Neuronal stem cell (in vitro differentiated cells): ENCODE measurements around the gene BRD3OS.

Source experiments
- DNase-seq: peaks from one replicate; pipeline ENCODE4 v3.0.0-alpha.2; 2013; ENCODE audit warnings: low spot score
- H2AFZ ChIP-seq: one replicate; pipeline ENCODE4 v1.6.1; 2013; ENCODE audit warnings: mild to moderate bottlenecking, low read length, inconsistent platforms
- H2AK5ac ChIP-seq: 2 replicates; pipeline ENCODE4 v1.6.1; 2013; ENCODE audit warnings: low read depth, mild to moderate bottlenecking, inconsistent platforms, low read length, moderate library complexity, mixed read lengths
- H2BK120ac ChIP-seq: 2 replicates; pipeline ENCODE4 v1.6.1; 2013; ENCODE audit warnings: low read depth, mild to moderate bottlenecking, inconsistent platforms, low read length, moderate library complexity, mixed read lengths
- H2BK12ac ChIP-seq: one replicate; pipeline ENCODE4 v1.6.1; 2013; ENCODE audit warnings: low read length, inconsistent platforms
- H2BK15ac ChIP-seq: 2 replicates; pipeline ENCODE4 v1.6.1; 2013; ENCODE audit warnings: mild to moderate bottlenecking, low read length, inconsistent platforms, mixed read lengths
- H2BK5ac ChIP-seq: one replicate; pipeline ENCODE4 v1.6.1; 2013; ENCODE audit warnings: inconsistent platforms, mild to moderate bottlenecking, low read length, moderate library complexity
- H3K14ac ChIP-seq: one replicate; pipeline ENCODE4 v1.6.1; 2013; ENCODE audit warnings: low read length, inconsistent platforms
- H3K18ac ChIP-seq: 2 replicates; pipeline ENCODE4 v1.6.1; 2013; ENCODE audit warnings: low read length, inconsistent platforms
- H3K23ac ChIP-seq: 2 replicates; pipeline ENCODE4 v1.6.1; 2013; ENCODE audit warnings: low read depth, mild to moderate bottlenecking, mixed read lengths, low read length, inconsistent platforms; ENCODE audit not compliant: poor library complexity
- H3K27ac ChIP-seq: replicated peaks from 3 replicates; pipeline ENCODE4 v1.5.1; 2013; ENCODE audit warnings: low read length, inconsistent platforms
- H3K27me3 ChIP-seq, 3 experiments: 2 replicates each; pipeline ENCODE4 v1.6.1; 2013; ENCODE audit warnings: low read length in 3 of 3, mild to moderate bottlenecking in 2 of 3, inconsistent platforms in 1 of 3, low read depth in 1 of 3, mixed read lengths in 1 of 3, moderate library complexity in 1 of 3; ENCODE audit not compliant: control insufficient read depth in 3 of 3, insufficient read depth in 3 of 3
- H3K36me3 ChIP-seq, 2 donors: replicated peaks in 1 of 2; 2 replicates each; pipeline ENCODE4 v1.6.1; 2013; ENCODE audit warnings: low read length in 2 of 2; ENCODE audit not compliant: control insufficient read depth in 2 of 2, insufficient read depth in 2 of 2
- H3K4ac ChIP-seq: 2 replicates; pipeline ENCODE4 v1.6.1; 2013; ENCODE audit warnings: inconsistent platforms, mild to moderate bottlenecking, low read length, moderate library complexity
- H3K4me1 ChIP-seq, 2 donors: 1 replicate in 1 of 2; 2 replicates in 1 of 2; pipeline ENCODE4 v1.6.1; 2013; ENCODE audit warnings: low read length in 2 of 2, low read depth in 1 of 2; ENCODE audit not compliant: control insufficient read depth in 2 of 2, insufficient read depth in 1 of 2
- H3K4me2 ChIP-seq: one replicate; pipeline ENCODE4 v1.6.1; 2013; ENCODE audit warnings: mild to moderate bottlenecking, low read length, inconsistent platforms; ENCODE audit not compliant: insufficient read depth, poor library complexity, severe bottlenecking
- H3K4me3 ChIP-seq, 2 donors: 2 replicates each; pipeline ENCODE4 v1.5.1; 2013; ENCODE audit warnings: low read length in 2 of 2, mild to moderate bottlenecking in 2 of 2, inconsistent platforms in 1 of 2, moderate library complexity in 1 of 2
- H3K79me1 ChIP-seq: one replicate; pipeline ENCODE4 v1.6.1; 2013; ENCODE audit warnings: low read depth, mild to moderate bottlenecking, inconsistent platforms, low read length, moderate library complexity
- H3K9ac ChIP-seq: one replicate; pipeline ENCODE4 v1.6.1; 2013; ENCODE audit warnings: mild to moderate bottlenecking, low read depth, low read length, inconsistent platforms; ENCODE audit not compliant: poor library complexity
- H3K9me3 ChIP-seq, 2 donors: replicated peaks in 1 of 2; 2 replicates each; pipeline versions ENCODE3 to v1.6.1; 2013; ENCODE audit warnings: low read length in 2 of 2, mild to moderate bottlenecking in 2 of 2, inconsistent platforms in 1 of 2, low read depth in 1 of 2, mixed read lengths in 1 of 2, moderate library complexity in 1 of 2; ENCODE audit not compliant: control insufficient read depth in 2 of 2, insufficient read depth in 1 of 2
- H4K8ac ChIP-seq: one replicate; pipeline ENCODE4 v1.6.1; 2013; ENCODE audit warnings: low read depth, mild to moderate bottlenecking, inconsistent platforms, low read length, moderate library complexity
- H4K91ac ChIP-seq: one replicate; pipeline ENCODE4 v1.6.1; 2013; ENCODE audit warnings: low read length, low read depth, mild to moderate bottlenecking, inconsistent platforms; ENCODE audit not compliant: poor library complexity
- WGBS, 2 donors: extraction: QIAGEN DNeasy Blood & Tissue Kit; methylation state at CpG; one replicate each; pipeline ENCODE4 v1.1.7; 2013; ENCODE audit warnings: missing lambda C conversion rate in 2 of 2, mixed read lengths in 1 of 2; ENCODE audit not compliant: insufficient read length in 2 of 2, insufficient replicate concordance in 1 of 2; ENCODE audit errors: extremely low coverage in 2 of 2; 5-methylcytosine and 5-hydroxymethylcytosine counted together

The BRD3OS gene

DNA sequence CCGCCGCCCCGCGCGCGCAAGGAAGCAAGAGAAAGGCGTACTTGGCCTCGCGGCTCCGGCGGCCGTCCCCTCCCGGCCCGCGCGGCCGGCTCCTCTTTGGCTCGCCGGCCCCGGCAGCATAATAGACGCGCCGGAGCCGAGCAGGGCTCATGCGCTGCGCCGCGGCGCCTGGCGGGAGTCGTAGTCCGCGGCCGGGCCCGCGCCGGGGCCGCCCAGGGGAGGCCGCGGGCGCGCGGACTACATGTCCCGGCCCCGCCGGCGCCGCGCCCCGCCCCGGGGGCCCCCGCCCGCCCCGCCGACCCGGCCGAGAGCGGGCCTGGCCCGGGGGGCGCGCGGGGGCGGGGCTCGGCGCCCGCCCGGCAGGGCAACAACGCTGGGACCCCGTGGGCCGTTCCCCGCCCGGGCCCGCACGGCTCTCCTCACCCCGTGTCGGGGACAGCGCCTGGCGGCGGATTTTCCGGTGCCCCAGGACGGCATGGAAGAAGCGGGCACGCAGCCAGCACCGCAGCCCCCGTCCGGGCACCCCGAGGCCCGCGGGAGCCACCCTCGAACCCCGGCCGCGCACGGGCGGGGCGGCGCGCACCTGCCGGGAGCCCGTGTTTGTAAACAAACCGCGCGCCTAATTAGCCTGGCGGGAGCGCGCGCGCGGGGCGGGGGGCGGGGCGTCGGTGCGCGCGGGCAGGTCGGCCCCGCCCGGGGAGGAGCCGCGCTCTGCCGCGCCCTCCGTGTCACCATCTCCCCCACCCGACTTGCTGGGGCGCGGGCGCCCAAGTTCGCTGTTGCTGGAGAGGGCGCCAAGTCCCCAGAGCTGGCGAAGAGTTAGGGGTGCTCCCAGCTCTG is 42.8 kb downstream of the BRD3OS start, which contains the start of gene BRD3:
TSS of gene BRD3 (minus strand) at position 123 of the 840 bp plus-strand sequence. CDS start 14,549 bp downstream, outside the sequence.
- Histone ChIP-seq H2AK5ac (peak within 1 kb of the TSS; percentile 94), H2AFZ (peak within 1 kb of the TSS; percentile 98), H3K9ac (peak within 1 kb of the TSS; percentile 92), H3K14ac (peak within 1 kb of the TSS; percentile 39), H3K27me3 (peaks cover 0 to 22% (median 14%) of the 10 kb centered on the region in 3 experiments), H3K18ac (peak within 1 kb of the TSS; percentile 95), H3K4me1 (peaks cover 3 to 8% of the 10 kb centered on the region in 2 donors), H2BK15ac (peak within 1 kb of the TSS; percentile 50), H3K79me1 (peaks cover 16% of the 10 kb centered on the region), H3K23ac (peak within 1 kb of the TSS; percentile 90), H3K9me3 (peaks cover 5 to 6% of the 10 kb centered on the region in 2 donors), H3K27ac (peak within 1 kb of the TSS; percentile 89), H2BK12ac (peak within 1 kb of the TSS; percentile 68), H4K91ac (no peak within 1 kb of the TSS), H3K4ac (peak within 1 kb of the TSS; percentile 59), H2BK5ac (peak within 1 kb of the TSS; percentile 54), H3K4me2 (peak within 1 kb of the TSS; percentile 72), H4K8ac (no peak within 1 kb of the TSS), H3K4me3 (peak within 1 kb of the TSS; percentile 94 to 96), H2BK120ac (peak within 1 kb of the TSS; percentile 67), H3K36me3 (peaks cover 5 to 19% of the 10 kb centered on the region in 2 donors)
- WGBS, 2 donors: no CpG with 5 or more reads among the region's 131 CpGs
- peak; percentile 89 for DNase-seq

- Histone ChIP-seq H3K9ac (no peak overlapping the region), H2BK15ac (no peak overlapping the region), H3K4me1 (peaks cover 3 to 7% of the 10 kb centered on the region in 2 donors), H2AK5ac (no peak overlapping the region), H3K79me1 (peaks cover 9% of the 10 kb centered on the region), H3K4ac (no peak overlapping the region), H2AFZ (peak overlapping the region; percentile 98), H4K8ac (no peak overlapping the region), H2BK5ac (peak overlapping the region; percentile 54), H2BK120ac (no peak overlapping the region), H3K27ac (no peak overlapping the region), H3K4me2 (peak overlapping the region; percentile 72), H4K91ac (no peak overlapping the region), H3K23ac (no peak overlapping the region), H3K36me3 (peaks cover 0 to 11% of the 10 kb centered on the region in 2 donors), H3K4me3 (peak overlapping the region; percentile 74 to 84), H2BK12ac (no peak overlapping the region), H3K18ac (peak overlapping the region; percentile 23), H3K9me3 (peaks cover 6% of the 10 kb centered on the region in 2 donors), H3K14ac (no peak overlapping the region), H3K27me3 (peaks cover 0 to 25% (median 14%) of the 10 kb centered on the region in 3 experiments)
- no CpG with 5 or more reads among the region's 31 CpGs for WGBS, 2 donors
- DNase-seq: no peak
Measured at GRCh38 chr9:134068744-134069479, 43.6 kb downstream of the BRD3OS start.

- no peak overlapping the region for H2AFZ ChIP-seq
- peak overlapping the region; percentile 61 for H3K23ac ChIP-seq
- peaks cover 0 to 6% of the 10 kb centered on the region in 2 donors for H3K36me3 ChIP-seq
- peaks cover 7% of the 10 kb centered on the region for H3K79me1 ChIP-seq
- H2BK120ac ChIP-seq: no peak overlapping the region
- H2BK12ac ChIP-seq: peak overlapping the region; percentile 12
- H3K4me3 ChIP-seq: peak overlapping the region in 1 of 2 donors; percentile 8
- no peak overlapping the region for H3K27ac ChIP-seq
- H3K4me2 ChIP-seq: no peak overlapping the region
- H4K8ac ChIP-seq: no peak overlapping the region
- H3K4ac ChIP-seq: no peak overlapping the region
- H3K14ac ChIP-seq: peak overlapping the region; percentile 5
- H3K27me3 ChIP-seq: peaks cover 0 to 25% (median 14%) of the 10 kb centered on the region in 3 experiments
- H4K91ac ChIP-seq: no peak overlapping the region
- H3K4me1 ChIP-seq: peaks cover 3 to 7% of the 10 kb centered on the region in 2 donors
- no CpG with 5 or more reads among the region's 12 CpGs for WGBS, 2 donors
- DNase-seq: no peak
- H3K9me3 ChIP-seq: peaks cover 6% of the 10 kb centered on the region in 2 donors
- H2BK5ac ChIP-seq: no peak overlapping the region
- H3K18ac ChIP-seq: no peak overlapping the region
- H2AK5ac ChIP-seq: peak overlapping the region; percentile 89
- peak overlapping the region; percentile 35 for H2BK15ac ChIP-seq
- no peak overlapping the region for H3K9ac ChIP-seq
Measured at GRCh38 chr9:134069480-134070399, 44.5 kb downstream of the BRD3OS start.
